HG03520 (cell line): ENCODE measurements around the gene DMBT1.

ENCODE experiments used
- ATAC-seq: cut with Tn5 transposase; IDR thresholded peaks from one replicate; pipeline ENCODE4 v1.9.1; 2021; ENCODE audit warnings: mild to moderate bottlenecking, moderate library complexity; ENCODE audit not compliant: unreplicated experiment

Gene DMBT1

DNA sequence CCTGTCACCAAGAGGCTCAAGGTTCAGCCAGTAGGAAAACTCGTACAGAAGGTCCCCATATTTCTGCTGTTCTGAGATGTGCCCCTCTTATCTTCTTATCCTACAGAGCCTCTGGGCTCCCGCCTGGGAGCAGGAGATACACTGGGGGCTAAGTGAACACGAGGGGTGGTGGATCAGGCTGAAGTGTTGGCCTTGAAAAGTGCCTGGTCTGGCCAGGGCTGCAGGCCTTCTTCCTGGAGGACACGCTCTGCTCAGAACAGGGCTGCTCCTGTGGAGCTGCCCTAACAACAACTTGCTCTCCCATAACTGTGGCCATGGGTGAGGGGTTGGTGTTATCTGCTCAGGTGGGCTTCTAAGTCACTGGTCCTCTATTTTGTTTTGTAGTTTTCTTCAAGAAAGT lies 105.4 kb downstream of the DMBT1 start:
- no peak for ATAC-seq

DNA sequence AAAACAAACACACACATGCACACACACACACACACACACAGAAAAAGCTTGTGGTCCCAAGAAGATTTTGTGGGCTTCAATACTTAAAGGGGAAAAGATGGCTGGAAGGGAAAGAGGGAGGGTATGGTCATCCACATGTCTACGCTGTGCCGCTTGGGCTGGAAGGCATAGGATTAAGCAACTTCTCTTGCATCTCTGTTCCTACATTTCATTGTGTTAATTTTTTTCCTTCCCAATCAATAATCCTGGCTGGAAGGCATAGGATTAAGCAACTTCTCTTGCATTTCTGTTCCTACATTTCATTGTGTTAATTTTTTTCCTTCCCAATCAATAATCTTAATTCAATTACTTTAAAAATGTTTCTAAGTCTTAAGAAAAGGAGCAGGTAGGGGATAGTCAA lies 108.5 kb downstream of the DMBT1 start:
- no peak for ATAC-seq

DNA sequence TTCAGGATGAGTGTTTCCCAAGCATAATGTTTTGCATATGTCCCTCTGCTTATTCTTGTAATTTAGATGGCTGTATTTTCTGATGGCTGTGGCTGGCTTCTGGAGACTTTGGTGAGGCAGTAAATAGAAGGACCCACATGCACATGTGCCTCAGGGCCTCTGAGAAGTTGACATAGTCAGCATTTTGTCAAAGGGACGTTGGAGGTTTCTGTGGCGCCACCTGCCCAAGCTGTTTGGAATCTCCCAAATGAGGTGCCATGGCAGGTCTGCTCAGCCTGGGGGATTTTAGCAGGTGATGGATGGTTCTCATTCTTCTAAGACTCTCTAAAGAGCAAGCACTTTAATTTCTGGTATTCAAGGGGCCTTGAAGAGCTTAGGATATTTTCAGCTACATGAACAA lies 109.3 kb downstream of the DMBT1 start:
- no peak for ATAC-seq

DNA sequence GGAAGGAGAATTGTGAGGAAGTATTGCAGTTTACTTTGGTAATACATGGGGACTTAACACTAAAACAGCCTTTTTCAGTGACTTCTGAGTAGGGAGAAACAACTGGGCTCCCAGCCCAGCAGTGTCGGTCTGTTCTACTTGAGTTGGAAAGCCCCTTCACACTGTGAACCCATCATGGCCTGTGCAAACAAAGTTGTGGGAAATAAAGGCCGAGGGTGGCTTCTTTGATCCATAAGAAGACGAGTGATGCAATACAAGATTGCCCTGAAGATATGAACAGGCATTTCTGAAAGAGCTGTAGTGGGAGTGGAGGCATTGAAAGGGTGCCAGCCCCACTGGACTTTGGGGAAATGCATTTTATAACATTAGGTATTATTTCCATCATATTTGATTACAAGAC lies 110.8 kb downstream of the DMBT1 start:
- no peak for ATAC-seq

DNA sequence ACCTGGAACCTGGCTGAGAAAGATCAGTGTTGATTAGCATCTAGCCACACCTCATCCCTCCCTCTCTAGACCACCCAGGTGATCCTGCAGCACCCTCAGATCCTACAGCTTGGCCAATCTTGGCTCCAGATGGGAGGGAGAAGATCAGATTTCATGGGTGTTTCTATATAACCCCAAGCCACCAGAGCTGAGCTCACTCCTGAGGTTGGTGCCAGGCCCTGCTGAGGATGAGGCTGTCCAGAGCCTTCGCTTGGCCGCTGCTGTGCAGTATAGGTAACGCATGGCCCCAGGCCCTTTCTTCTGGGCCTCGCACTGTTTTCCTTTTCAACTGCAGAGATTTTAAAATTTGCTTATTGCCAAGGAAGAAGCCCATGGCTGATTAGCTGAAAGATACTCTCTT lies 112.1 kb downstream of the DMBT1 start:
- no peak for ATAC-seq

DNA sequence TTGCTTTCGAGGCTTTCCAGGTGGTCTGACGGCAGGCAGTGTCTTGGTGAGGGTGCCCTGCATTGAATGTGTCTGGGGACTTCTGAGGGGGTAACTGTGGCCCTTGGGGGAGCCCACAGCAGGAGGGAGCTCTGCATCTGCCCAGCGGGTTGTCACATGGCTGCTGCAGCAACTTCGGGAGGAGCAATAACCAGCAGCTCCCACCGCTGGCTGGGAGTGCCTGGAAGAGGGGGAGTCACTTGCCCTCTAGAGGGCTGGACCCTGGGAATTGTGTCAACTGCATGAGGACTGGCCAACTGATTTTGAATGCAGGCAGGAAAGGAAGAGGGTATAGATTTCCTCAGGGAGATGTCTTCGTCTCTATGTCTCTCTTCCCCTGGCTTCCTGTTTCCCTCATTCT lies 112.7 kb downstream of the DMBT1 start:
- ATAC-seq, result no peak

DNA sequence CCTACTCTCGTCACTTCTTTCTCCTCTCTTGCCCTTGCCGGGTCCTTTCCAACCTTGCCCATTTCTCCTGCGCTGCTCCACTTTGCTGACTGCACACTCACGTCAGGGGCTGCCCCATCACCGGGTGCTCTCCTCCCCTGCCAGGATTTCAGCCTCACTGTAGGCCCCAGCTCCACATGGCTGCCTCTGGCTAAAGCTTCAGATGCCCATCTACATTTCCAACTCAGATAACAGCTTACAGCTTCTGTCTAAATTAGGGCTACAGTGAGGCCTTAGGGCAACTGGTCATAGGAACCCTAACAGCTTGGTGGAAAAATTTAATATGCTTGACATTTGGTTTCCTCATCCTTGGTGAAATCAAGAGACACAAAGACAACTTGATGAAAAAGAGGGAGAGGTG lies 113.2 kb downstream of the DMBT1 start:
- no peak for ATAC-seq

DNA sequence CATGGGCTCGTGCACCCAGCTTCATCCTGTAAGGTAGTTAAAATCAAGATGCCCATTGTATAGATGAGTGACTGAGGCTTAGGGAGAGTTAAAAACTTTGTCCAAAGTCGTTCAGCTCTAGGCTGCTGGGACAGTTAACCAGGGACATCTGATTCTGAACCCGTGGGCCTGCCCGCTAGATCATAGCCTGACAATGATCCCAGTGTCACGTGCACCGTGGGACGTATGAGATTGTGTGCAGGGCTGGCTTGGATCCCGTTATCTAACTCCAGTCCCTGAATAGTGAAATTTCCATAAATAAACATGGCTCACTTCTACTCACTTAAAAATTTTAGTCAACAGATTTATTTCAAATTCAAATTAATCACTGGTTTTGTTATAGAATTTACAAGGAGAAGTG lies 114.2 kb downstream of the DMBT1 start:
- no peak for ATAC-seq

DNA sequence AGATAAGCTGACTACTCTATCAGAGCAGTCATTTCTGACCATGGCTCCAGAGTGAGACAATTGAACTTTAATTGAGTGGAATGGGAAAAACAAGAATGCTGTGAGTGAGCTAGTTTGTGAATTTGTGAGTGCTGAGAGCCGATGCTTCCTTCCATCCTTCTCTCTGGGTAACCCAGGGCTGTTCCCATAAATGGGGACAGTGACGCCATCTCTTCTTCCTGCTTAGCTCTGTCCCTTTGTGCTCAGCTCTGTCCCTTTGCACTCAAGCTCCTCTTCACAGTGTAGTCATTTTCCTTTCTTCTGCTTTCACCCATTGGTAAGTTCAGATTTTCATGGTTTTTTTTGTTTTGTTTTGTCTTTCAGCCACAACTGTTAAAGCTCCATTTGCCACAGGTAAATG lies 114.7 kb downstream of the DMBT1 start:
- ATAC-seq, result no peak

DNA sequence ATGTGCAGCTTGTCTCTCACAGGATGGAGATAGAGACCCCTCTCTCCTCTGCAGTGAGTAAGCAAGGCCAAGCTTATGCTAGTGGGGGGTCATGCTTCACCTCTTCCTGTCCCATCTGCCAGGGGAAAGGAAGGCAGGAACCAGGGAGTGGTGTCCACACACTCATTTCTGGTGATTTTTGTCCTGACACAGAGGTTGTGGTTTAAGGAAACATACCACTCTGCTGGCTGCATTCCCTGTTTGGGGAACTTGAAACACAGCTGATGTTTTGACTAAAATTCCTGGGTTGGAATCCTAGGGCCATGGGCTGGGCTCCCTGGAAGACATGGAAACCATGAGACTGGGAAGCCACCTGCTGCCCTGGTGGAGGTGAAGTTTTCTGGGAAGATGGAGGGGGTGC lies 117.7 kb downstream of the DMBT1 start:
- no peak for ATAC-seq

DNA sequence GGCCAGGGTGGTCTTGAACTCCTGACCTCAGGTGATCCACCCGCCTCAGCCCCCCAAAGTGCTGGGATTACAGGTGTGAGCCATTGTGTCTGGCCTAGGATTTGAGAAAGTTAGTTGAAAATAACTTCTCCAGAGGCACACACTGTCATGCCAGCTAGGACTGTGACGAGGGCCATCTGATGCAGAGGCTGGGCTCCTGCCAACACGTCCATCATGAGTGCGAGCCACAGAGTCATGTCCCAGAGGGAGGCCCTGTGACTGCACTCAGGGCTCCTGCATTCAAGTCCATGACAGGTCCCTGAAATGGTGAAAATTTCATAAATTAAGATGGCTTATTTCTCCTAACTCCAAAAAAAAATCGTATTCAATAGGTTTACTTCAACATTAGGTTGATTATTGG lies 122.0 kb downstream of the DMBT1 start:
- no peak for ATAC-seq

DNA sequence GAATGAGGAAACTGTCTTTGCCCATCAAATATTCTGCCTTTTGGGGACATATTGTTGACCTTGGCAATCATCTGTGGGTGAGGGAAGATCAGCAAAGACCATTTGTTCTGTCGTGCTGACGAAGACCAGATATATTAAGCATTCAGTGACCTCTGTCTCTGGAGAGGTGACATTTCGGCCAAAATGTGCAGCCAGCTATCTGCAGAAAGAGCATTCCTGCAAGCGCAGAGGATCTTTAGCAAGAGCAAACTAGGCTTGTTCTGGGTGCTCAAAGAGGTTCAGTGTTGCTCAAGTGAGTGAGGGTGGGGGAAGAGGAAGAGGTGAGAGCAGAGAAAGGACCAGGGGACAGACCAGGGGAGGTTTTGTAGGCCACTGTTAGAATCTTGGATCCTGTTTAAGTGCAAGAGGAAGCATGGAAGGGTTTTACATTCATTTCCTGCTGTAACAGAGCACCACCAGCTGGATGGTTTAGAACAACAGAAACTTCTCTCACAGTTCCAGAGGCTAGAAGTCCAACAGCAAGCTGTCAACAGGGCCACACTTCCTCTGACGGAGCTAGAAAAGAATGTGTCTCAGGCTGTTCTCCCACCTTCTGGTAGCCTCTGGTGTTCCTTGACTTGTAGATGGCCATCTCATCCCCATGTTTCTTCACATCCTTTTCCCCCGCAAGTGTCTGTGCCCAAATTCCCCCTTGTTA lies 127.9 kb downstream of the DMBT1 start:
- no peak for ATAC-seq

DNA sequence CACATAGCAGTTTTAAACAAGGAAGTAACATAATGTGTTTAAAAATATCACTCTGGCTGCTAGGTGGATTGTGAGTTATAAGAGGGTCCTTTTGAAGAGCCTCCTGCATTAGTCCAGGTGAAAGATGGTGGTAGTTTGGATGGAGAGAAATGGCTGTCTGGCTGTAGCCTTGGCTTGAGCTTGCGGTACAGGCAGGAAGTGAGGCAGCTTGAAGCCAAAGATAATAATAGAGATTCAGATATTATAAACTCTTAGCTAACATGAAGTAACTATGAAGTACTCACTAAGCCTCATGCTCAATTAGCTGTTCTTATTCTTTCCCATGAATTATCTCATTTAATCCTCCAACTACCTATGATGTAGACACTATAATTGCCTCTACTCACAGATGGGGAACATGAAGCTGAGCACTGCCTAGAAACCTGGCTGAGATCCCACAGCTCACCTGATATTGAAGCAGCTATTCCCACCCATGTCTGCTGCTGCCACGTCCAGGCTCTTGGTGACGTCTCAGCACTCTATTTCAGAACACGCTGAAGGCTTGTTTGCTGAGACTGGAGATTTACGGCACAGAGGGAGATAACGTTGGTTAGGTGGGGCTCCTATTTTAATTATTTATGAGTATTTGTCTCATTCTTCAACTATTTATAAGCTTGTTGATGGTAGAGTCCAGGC lies 128.7 kb downstream of the DMBT1 start:
- no peak for ATAC-seq

DNA sequence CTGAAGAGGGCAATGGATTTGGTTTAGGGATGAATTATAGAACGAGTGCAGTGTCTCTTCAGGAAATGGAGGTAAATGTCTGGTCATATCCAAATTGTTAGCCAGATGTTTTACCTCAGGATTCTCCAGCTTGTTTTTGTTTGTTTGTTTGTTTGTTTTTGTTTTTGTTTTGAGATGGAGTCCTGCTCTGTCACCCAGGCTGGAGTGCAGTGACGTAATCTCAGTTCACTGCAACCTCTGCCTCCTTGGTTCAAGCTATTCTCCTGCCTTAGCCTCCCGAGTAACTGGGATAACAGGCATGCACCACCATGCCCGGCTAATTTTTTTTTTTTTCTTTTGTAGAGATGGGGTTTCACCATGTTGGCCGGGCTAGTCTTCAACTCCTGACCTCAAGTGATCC lies 132.2 kb downstream of the DMBT1 start:
- ATAC-seq, result no peak
